Measurements from ENCODE around the gene DNM1.
"Not testable (repeated sequence)": the region's sequence is repeated elsewhere in the genome, so short reads cannot be mapped to it uniquely, and the experiment has no call there.

DNM1 gene

DNA sequence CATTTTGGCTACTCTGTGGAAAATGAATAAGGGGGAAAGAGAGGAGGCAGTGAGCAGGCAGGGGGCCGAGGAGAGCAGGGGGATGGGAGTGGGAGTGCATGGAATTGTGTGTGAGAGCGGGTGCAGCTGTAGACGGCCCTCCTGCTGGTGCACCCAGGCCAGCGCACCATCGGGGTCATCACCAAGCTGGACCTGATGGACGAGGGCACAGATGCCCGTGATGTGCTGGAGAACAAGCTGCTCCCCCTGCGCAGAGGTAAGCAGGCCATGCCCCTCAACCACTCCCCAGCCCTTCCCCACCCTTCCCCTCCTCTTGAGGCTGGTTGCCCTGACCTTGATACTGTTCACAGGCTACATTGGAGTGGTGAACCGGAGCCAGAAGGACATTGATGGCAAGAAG is 16.7 kb downstream of the DNM1 start:
- Mint-ChIP-seq H3K4me1 (ENCODE audit: low read depth) (peaks cover 15% of the 10 kb centered on the region), H3K27me3 (no peaks in the 10 kb centered on the region), H3K36me3 (ENCODE audit: low read depth) (no peaks in the 10 kb centered on the region), H3K27ac (no peak overlapping the region), H3K9me3 (no peaks in the 10 kb centered on the region), H3K4me3 (no peak overlapping the region)
- DNase-seq = no peak

GRCh38 chr9:128222026-128222425 is 18.8 kb downstream of the DNM1 start:
- Mint-ChIP-seq H3K4me3 (no peak overlapping the region), H3K4me1 (ENCODE audit: low read depth) (peaks cover 15% of the 10 kb centered on the region), H3K9me3 (no peaks in the 10 kb centered on the region), H3K27me3 (no peaks in the 10 kb centered on the region), H3K36me3 (ENCODE audit: low read depth) (no peaks in the 10 kb centered on the region), H3K27ac (no peak overlapping the region)
- no peak for DNase-seq

GRCh38 chr9:128222880-128223670 is 19.9 kb downstream of the DNM1 start:
- no peaks in the 10 kb centered on the region for H3K9me3 Mint-ChIP-seq
- H3K36me3 Mint-ChIP-seq (ENCODE audit: low read depth) = no peaks in the 10 kb centered on the region
- H3K4me1 Mint-ChIP-seq (ENCODE audit: low read depth) = peaks cover 10% of the 10 kb centered on the region
- no peaks in the 10 kb centered on the region for H3K27me3 Mint-ChIP-seq
- no peak overlapping the region for H3K4me3 Mint-ChIP-seq
- no peak overlapping the region for H3K27ac Mint-ChIP-seq
- no peak for DNase-seq

- Mint-ChIP-seq H3K36me3 (ENCODE audit: low read depth) (no peaks in the 10 kb centered on the region), H3K4me3 (no peak overlapping the region), H3K4me1 (ENCODE audit: low read depth) (no peaks in the 10 kb centered on the region), H3K9me3 (no peaks in the 10 kb centered on the region), H3K27ac (no peak overlapping the region), H3K27me3 (no peaks in the 10 kb centered on the region)
- DNase-seq = no peak
Observed at GRCh38 chr9:128224877-128225276, 21.7 kb downstream of the DNM1 start.

GRCh38 chr9:128225770-128226411 is 22.7 kb downstream of the DNM1 start:
- Mint-ChIP-seq H3K27me3 (no peaks in the 10 kb centered on the region), H3K36me3 (ENCODE audit: low read depth) (no peaks in the 10 kb centered on the region), H3K27ac (no peak overlapping the region), H3K9me3 (no peaks in the 10 kb centered on the region), H3K4me1 (ENCODE audit: low read depth) (no peaks in the 10 kb centered on the region), H3K4me3 (no peak overlapping the region)
- no peak for DNase-seq

DNA sequence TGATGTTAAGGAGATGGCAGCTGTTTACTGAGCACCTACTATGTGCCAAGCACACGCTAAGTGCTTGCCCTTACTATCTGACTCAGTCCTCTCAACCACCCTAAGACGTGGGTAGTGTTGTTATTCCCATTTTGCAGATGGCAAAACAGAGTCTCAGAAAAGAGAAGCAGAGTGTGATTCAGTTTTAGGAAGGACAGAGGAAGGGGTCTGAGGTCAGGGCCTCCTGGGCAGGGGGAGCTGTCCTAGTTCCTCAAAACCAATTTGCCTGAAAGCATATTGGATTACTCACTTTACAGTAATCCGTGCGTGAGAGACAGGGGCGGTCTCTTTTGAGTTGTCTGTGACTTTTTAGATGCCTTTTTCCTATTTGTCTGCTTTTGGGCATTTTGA is 23.2 kb downstream of the DNM1 start:
- no peaks in the 10 kb centered on the region for H3K27me3 Mint-ChIP-seq
- H3K4me1 Mint-ChIP-seq (ENCODE audit: low read depth) = no peaks in the 10 kb centered on the region
- no peaks in the 10 kb centered on the region for H3K36me3 Mint-ChIP-seq (ENCODE audit: low read depth)
- no peak for DNase-seq
- H3K4me3 Mint-ChIP-seq = no peak overlapping the region
- no peak overlapping the region for H3K27ac Mint-ChIP-seq
- no peaks in the 10 kb centered on the region for H3K9me3 Mint-ChIP-seq

- not testable (repeated sequence) for H3K36me3 Mint-ChIP-seq (ENCODE audit: low read depth); DNase-seq; H3K9me3 Mint-ChIP-seq; H3K4me3 Mint-ChIP-seq; H3K4me1 Mint-ChIP-seq (ENCODE audit: low read depth); H3K27me3 Mint-ChIP-seq; H3K27ac Mint-ChIP-seq
Observed at GRCh38 chr9:128230897-128231296, 27.7 kb downstream of the DNM1 start.

GRCh38 chr9:128231638-128232527 is 28.7 kb downstream of the DNM1 start:
- H3K36me3 Mint-ChIP-seq (ENCODE audit: low read depth) = no peaks in the 10 kb centered on the region
- no peak for DNase-seq
- peaks cover 3% of the 10 kb centered on the region for H3K4me1 Mint-ChIP-seq (ENCODE audit: low read depth)
- no peak overlapping the region for H3K27ac Mint-ChIP-seq
- no peaks in the 10 kb centered on the region for H3K27me3 Mint-ChIP-seq
- H3K9me3 Mint-ChIP-seq = no peaks in the 10 kb centered on the region
- no peak overlapping the region for H3K4me3 Mint-ChIP-seq

GRCh38 chr9:128232528-128233428 is 29.6 kb downstream of the DNM1 start:
- Mint-ChIP-seq H3K4me1 (ENCODE audit: low read depth) (peaks cover 3% of the 10 kb centered on the region), H3K9me3 (no peaks in the 10 kb centered on the region), H3K27ac (no peak overlapping the region), H3K4me3 (no peak overlapping the region), H3K27me3 (no peaks in the 10 kb centered on the region), H3K36me3 (ENCODE audit: low read depth) (no peaks in the 10 kb centered on the region)
- DNase-seq = no peak

DNA sequence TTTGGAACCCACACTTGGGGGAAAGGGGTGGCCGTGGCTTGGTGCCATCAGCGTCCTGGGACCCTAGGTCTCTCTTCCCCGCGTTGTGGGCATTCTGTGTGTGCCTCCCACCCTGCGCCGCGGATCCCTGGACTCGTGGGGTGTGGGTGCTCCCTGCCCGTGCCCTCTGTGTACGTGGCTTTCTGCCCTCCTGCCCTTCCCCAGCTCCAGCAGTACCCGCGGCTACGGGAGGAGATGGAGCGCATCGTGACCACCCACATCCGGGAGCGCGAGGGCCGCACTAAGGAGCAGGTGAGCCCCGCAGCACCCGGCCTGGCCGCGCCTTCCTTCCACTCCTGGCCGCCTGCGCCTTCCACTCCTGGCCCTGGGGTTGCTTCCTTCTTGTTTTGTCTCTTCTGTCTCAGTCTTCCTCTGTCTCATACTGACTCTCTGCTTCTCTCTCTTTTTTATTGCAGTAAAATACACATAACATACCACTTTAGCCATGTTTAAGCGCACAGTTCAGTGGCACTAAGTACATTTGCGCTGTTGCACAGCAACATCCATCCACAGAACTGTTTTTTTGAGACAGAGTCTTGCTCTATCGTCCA is 30.7 kb downstream of the DNM1 start:
- no peak for DNase-seq
- H3K9me3 Mint-ChIP-seq = no peaks in the 10 kb centered on the region
- no peak overlapping the region for H3K4me3 Mint-ChIP-seq
- peaks cover 3% of the 10 kb centered on the region for H3K4me1 Mint-ChIP-seq (ENCODE audit: low read depth)
- H3K27me3 Mint-ChIP-seq = no peaks in the 10 kb centered on the region
- H3K27ac Mint-ChIP-seq = no peak overlapping the region
- H3K36me3 Mint-ChIP-seq (ENCODE audit: low read depth) = no peaks in the 10 kb centered on the region

GRCh38 chr9:128242124-128242523 is 38.9 kb downstream of the DNM1 start:
- no peaks in the 10 kb centered on the region for H3K36me3 Mint-ChIP-seq (ENCODE audit: low read depth)
- H3K27ac Mint-ChIP-seq = no peak overlapping the region
- peaks cover 32% of the 10 kb centered on the region for H3K27me3 Mint-ChIP-seq
- no peaks in the 10 kb centered on the region for H3K9me3 Mint-ChIP-seq
- H3K4me1 Mint-ChIP-seq (ENCODE audit: low read depth) = peaks cover 5% of the 10 kb centered on the region
- DNase-seq = no peak
- no peak overlapping the region for H3K4me3 Mint-ChIP-seq

DNA sequence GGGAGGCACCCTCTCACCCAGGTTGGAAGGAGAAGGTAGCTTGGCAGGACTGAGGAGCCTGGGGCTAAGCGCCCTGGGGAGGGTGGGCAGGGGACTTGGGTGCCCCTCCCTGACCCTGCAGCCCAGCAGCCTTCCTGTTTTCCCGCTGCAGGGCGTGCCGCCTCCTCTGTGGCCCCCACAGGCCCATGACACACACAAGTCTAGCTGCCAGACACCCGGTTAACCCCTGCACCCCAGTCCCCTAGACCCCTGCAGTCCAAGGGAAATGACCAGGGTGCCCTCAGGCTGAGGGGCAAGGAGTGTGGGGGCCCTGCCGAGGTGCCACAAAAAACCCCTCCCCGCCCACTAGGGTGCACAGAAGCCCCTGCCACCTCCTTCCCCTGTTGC is 39.6 kb downstream of the DNM1 start:
- Mint-ChIP-seq H3K36me3 (ENCODE audit: low read depth) (no peaks in the 10 kb centered on the region), H3K27me3 (peaks cover 32% of the 10 kb centered on the region), H3K27ac (no peak overlapping the region), H3K4me3 (no peak overlapping the region), H3K9me3 (no peaks in the 10 kb centered on the region), H3K4me1 (ENCODE audit: low read depth) (peaks cover 5% of the 10 kb centered on the region)
- no peak for DNase-seq

- DNase-seq = no peak
- peaks cover 32% of the 10 kb centered on the region for H3K27me3 Mint-ChIP-seq
- H3K4me3 Mint-ChIP-seq = no peak overlapping the region
- H3K4me1 Mint-ChIP-seq (ENCODE audit: low read depth) = peaks cover 5% of the 10 kb centered on the region
- H3K27ac Mint-ChIP-seq = no peak overlapping the region
- no peaks in the 10 kb centered on the region for H3K9me3 Mint-ChIP-seq
- H3K36me3 Mint-ChIP-seq (ENCODE audit: low read depth) = no peaks in the 10 kb centered on the region
Observed at GRCh38 chr9:128243215-128244018, 40.2 kb downstream of the DNM1 start.

All from activated T-cell treated with anti-CD3 and anti-CD28 coated beads, Interleukin-2, amount 50 U/mL, for 24 hours (primary cell).